WTC11 (cell line): ENCODE measurements around the gene ATP9B. TPM values are rescaled to one million over a fixed set of nuclear protein-coding genes. Genes with fewer than 3 reads are reported as not detected.

Source experiments
- ATAC-seq: fragments of 200-7000 bp; cut with Tn5 transposase; 2 replicates; pipeline ENCODE4 v1.10.0; 2021; ENCODE audit warnings: mild to moderate bottlenecking, moderate library complexity
- CTCF ChIA-PET: fragments of 300-600 bp; sonication (Branson Sonifier 250); formaldehyde crosslinking; loops from one replicate; lab custom pipeline; 2021; ENCODE audit warnings: antibody characterized with exemption; lab: Charles Lee
- POLR2A ChIA-PET: fragments of 350-600 bp; sonication (Branson Sonifier 250); formaldehyde crosslinking; loops from one replicate; lab custom pipeline; 2021; ENCODE audit warnings: antibody characterized with exemption; lab: Charles Lee
- DNase-seq: peaks from one replicate; pipeline ENCODE4 v3.0.0; 2021; ENCODE audit warnings: low spot score
- H3K27ac Mint-ChIP-seq: 2 replicates; pipeline ENCODE4 v1.8.0; 2021; ENCODE audit warnings: mixed read lengths
- H3K27me3 Mint-ChIP-seq: 2 replicates; pipeline ENCODE4 v1.8.0; 2021; ENCODE audit warnings: low read depth, mild to moderate bottlenecking, moderate library complexity, mixed read lengths
- H3K36me3 Mint-ChIP-seq: 2 replicates; pipeline ENCODE4 v1.8.0; 2021; ENCODE audit warnings: mixed read lengths
- H3K4me1 Mint-ChIP-seq: 2 replicates; pipeline ENCODE4 v1.8.0; 2022; ENCODE audit warnings: mixed read lengths
- H3K4me3 Mint-ChIP-seq: 2 replicates; pipeline ENCODE4 v1.8.0; 2021; ENCODE audit warnings: mild to moderate bottlenecking, moderate library complexity, mixed read lengths
- H3K9me3 Mint-ChIP-seq: 2 replicates; pipeline ENCODE4 v1.8.0; 2021; ENCODE audit warnings: mixed read lengths
- AR ChIP-seq: fragments of 250-450 bp; sonication (Bioruptor Pico); IDR thresholded peaks from 2 replicates; pipeline ENCODE4 v1.9.0; 2021; ENCODE audit warnings: mild to moderate bottlenecking
- HMGA2 ChIP-seq: fragments of 250-450 bp; sonication (Bioruptor Pico); IDR thresholded peaks from 2 replicates; pipeline ENCODE4 v1.4.0; 2021; ENCODE audit warnings: mild to moderate bottlenecking, moderate library complexity
- MXD4 ChIP-seq: fragments of 250-450 bp; sonication (Bioruptor Pico); IDR thresholded peaks from 2 replicates; pipeline ENCODE4 v1.8.0; 2021; ENCODE audit warnings: mild to moderate bottlenecking, moderate library complexity, borderline replicate concordance
- SMAD4 ChIP-seq: sonication (generic); formaldehyde crosslinking; IDR thresholded peaks from 2 replicates; pipeline ENCODE4 v1.8.0; 2022; ENCODE audit warnings: mild to moderate bottlenecking, missing genetic modification reagents
- SOX15 ChIP-seq: fragments of 250-450 bp; sonication (Bioruptor Pico); IDR thresholded peaks from 2 replicates; pipeline ENCODE4 v1.9.0; 2021; ENCODE audit warnings: mild to moderate bottlenecking
- TCF7 ChIP-seq: sonication (generic); formaldehyde crosslinking; IDR thresholded peaks from 2 replicates; pipeline ENCODE4 v1.8.0; 2022; ENCODE audit warnings: mild to moderate bottlenecking, low read depth, missing genetic modification reagents, moderate library complexity
- TEAD4 ChIP-seq: sonication (generic); formaldehyde crosslinking; IDR thresholded peaks from 2 replicates; pipeline ENCODE4 v1.8.0; 2022; ENCODE audit warnings: mild to moderate bottlenecking, missing genetic modification reagents
- ZNF138 ChIP-seq: sonication (generic); formaldehyde crosslinking; conservative IDR thresholded peaks from 2 replicates; pipeline ENCODE4 v1.8.1; 2022; ENCODE audit warnings: mild to moderate bottlenecking, moderate library complexity, missing genetic modification reagents
- ZNF396 ChIP-seq: fragments of 250-450 bp; sonication (Bioruptor Pico); IDR thresholded peaks from 2 replicates; pipeline ENCODE4 v1.8.0; 2021; ENCODE audit warnings: mild to moderate bottlenecking, moderate library complexity, borderline replicate concordance
- ZNF671 ChIP-seq: fragments of 250-450 bp; sonication (Bioruptor Pico); IDR thresholded peaks from 2 replicates; pipeline ENCODE4 v1.8.0; 2021; ENCODE audit warnings: mild to moderate bottlenecking
- total RNA-seq: library from RNA; stranded (reverse); gene quantifications from 3 replicates; pipeline ENCODE4 v1.2.3, GENCODE V29; 2021
- TF ChIP-seq, protein P1 (sequence below): sonication (generic); formaldehyde crosslinking; IDR thresholded peaks from 2 replicates; pipeline ENCODE4 v1.8.0; 2023; ENCODE audit warnings: missing genetic modification reagents, mild to moderate bottlenecking, borderline replicate concordance
- TF ChIP-seq, protein P2 (sequence below): sonication (generic); formaldehyde crosslinking; IDR thresholded peaks from 2 replicates; pipeline ENCODE4 v1.8.0; 2022; ENCODE audit warnings: mild to moderate bottlenecking, missing genetic modification reagents
- TF ChIP-seq, protein P3 (sequence below): sonication (generic); formaldehyde crosslinking; IDR thresholded peaks from 2 replicates; pipeline ENCODE4 v1.8.0; 2022; ENCODE audit warnings: mild to moderate bottlenecking, missing genetic modification reagents
- TF ChIP-seq, protein P4 (sequence below): sonication (generic); formaldehyde crosslinking; conservative IDR thresholded peaks from 2 replicates; pipeline ENCODE4 v1.8.1; 2022; ENCODE audit warnings: mild to moderate bottlenecking, missing genetic modification reagents

Gene ATP9B
- total RNA-seq, 1 experiment from 2014 or later = 19.0 TPM

DNA sequence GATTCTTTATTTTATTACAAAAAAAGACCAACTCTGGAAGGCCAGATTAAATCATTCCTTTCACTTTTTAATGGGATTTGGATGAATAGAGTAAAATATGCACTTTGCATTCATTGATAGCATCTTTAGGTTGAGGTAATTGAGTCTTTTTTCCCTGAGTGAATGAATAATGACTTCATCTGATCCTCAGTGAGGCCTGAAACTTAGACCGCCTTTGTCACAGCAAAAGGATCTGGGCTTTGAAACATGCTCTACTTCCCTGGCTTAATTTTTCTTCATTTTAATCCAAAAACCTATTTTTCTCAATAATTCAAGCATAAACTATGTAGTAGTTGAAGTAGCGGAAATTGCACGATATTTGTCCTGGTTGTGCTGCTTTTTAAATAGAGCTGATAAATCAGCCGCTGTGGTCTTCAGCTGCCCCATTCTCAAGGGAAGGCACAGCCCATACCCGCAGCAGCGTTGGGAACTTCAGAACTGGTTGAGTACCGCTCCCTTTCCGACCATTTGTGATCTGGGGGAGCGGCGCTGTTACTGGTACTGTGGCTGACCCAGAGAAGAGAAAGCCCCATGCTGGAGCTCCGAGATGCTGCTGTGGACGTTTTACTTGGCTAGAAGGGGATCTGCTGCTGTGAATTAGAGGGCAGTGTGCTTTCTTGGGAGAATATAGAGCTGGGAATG lies 181.2 kb downstream of the ATP9B start:
- no peaks in the 10 kb centered on the region for H3K27me3 Mint-ChIP-seq
- no peaks in the 10 kb centered on the region for H3K36me3 Mint-ChIP-seq
- no peak for ATAC-seq
- DNase-seq = no peak
- ChIA-PET CTCF (interaction anchor here (0.8 kb wide), 1 partner anchor 264 kb away, joined by 3 read pairs; no protein-coding TSS in a partner anchor), POLR2A (no interaction called here)
- H3K27ac Mint-ChIP-seq = peak overlapping the region; percentile 53; the same call in 1 of the 2 replicates
- H3K9me3 Mint-ChIP-seq = no peaks in the 10 kb centered on the region
- TF ChIP-seq HMGA2 (CRISPR knock-in tag) (no peak), ZNF671 (CRISPR knock-in tag) (no peak), SMAD4 (no peak), SOX15 (CRISPR knock-in tag) (no peak), ZNF138 (CRISPR knock-in tag) (no peak), AR (CRISPR knock-in tag) (no peak)
- TF ChIP-seq, protein P1, sequence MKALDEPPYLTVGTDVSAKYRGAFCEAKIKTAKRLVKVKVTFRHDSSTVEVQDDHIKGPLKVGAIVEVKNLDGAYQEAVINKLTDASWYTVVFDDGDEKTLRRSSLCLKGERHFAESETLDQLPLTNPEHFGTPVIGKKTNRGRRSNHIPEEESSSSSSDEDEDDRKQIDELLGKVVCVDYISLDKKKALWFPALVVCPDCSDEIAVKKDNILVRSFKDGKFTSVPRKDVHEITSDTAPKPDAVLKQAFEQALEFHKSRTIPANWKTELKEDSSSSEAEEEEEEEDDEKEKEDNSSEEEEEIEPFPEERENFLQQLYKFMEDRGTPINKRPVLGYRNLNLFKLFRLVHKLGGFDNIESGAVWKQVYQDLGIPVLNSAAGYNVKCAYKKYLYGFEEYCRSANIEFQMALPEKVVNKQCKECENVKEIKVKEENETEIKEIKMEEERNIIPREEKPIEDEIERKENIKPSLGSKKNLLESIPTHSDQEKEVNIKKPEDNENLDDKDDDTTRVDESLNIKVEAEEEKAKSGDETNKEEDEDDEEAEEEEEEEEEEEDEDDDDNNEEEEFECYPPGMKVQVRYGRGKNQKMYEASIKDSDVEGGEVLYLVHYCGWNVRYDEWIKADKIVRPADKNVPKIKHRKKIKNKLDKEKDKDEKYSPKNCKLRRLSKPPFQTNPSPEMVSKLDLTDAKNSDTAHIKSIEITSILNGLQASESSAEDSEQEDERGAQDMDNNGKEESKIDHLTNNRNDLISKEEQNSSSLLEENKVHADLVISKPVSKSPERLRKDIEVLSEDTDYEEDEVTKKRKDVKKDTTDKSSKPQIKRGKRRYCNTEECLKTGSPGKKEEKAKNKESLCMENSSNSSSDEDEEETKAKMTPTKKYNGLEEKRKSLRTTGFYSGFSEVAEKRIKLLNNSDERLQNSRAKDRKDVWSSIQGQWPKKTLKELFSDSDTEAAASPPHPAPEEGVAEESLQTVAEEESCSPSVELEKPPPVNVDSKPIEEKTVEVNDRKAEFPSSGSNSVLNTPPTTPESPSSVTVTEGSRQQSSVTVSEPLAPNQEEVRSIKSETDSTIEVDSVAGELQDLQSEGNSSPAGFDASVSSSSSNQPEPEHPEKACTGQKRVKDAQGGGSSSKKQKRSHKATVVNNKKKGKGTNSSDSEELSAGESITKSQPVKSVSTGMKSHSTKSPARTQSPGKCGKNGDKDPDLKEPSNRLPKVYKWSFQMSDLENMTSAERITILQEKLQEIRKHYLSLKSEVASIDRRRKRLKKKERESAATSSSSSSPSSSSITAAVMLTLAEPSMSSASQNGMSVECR (CRISPR knock-in tag) = no peak
- no peak overlapping the region for H3K4me3 Mint-ChIP-seq
- peaks cover 18% of the 10 kb centered on the region for H3K4me1 Mint-ChIP-seq

- no peaks in the 10 kb centered on the region for H3K27me3 Mint-ChIP-seq
- H3K27ac Mint-ChIP-seq = peak overlapping the region; percentile 53; the same call in 1 of the 2 replicates
- ChIA-PET POLR2A (no interaction called here), CTCF (interaction anchor here (0.8 kb wide), 1 partner anchor 265 kb away, joined by 3 read pairs; no protein-coding TSS in a partner anchor)
- H3K9me3 Mint-ChIP-seq = no peaks in the 10 kb centered on the region
- DNase-seq = no peak
- peaks cover 18% of the 10 kb centered on the region for H3K4me1 Mint-ChIP-seq
- H3K4me3 Mint-ChIP-seq = no peak overlapping the region
- ATAC-seq = no peak
- TF ChIP-seq SOX15 (CRISPR knock-in tag) (no peak), ZNF396 (CRISPR knock-in tag) (no peak), TEAD4 (CRISPR knock-in tag) (no peak), MXD4 (CRISPR knock-in tag) (no peak), AR (CRISPR knock-in tag) (no peak), TCF7 (CRISPR knock-in tag) (no peak)
- TF ChIP-seq, protein P2, sequence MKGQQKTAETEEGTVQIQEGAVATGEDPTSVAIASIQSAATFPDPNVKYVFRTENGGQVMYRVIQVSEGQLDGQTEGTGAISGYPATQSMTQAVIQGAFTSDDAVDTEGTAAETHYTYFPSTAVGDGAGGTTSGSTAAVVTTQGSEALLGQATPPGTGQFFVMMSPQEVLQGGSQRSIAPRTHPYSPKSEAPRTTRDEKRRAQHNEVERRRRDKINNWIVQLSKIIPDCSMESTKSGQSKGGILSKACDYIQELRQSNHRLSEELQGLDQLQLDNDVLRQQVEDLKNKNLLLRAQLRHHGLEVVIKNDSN (CRISPR knock-in tag) = no peak
- TF ChIP-seq, protein P3, sequence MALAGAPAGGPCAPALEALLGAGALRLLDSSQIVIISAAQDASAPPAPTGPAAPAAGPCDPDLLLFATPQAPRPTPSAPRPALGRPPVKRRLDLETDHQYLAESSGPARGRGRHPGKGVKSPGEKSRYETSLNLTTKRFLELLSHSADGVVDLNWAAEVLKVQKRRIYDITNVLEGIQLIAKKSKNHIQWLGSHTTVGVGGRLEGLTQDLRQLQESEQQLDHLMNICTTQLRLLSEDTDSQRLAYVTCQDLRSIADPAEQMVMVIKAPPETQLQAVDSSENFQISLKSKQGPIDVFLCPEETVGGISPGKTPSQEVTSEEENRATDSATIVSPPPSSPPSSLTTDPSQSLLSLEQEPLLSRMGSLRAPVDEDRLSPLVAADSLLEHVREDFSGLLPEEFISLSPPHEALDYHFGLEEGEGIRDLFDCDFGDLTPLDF (CRISPR knock-in tag) = no peak
- TF ChIP-seq, protein P4, sequence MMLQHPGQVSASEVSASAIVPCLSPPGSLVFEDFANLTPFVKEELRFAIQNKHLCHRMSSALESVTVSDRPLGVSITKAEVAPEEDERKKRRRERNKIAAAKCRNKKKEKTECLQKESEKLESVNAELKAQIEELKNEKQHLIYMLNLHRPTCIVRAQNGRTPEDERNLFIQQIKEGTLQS = no peak
- TF ChIP-seq, all 79 proteins: peak for 0
- H3K36me3 Mint-ChIP-seq = no peaks in the 10 kb centered on the region
Measured at GRCh38 chr18:79251021-79251420, 181.8 kb downstream of the ATP9B start.
